GM18909 (cell line): ENCODE measurements around the gene MAPKBP1.

Experiments used
- ATAC-seq: cut with Tn5 transposase; IDR thresholded peaks from one replicate; pipeline ENCODE4 v1.9.1; 2021; ENCODE audit warnings: mild to moderate bottlenecking; ENCODE audit not compliant: unreplicated experiment, poor library complexity

The MAPKBP1 gene

GRCh38 chr15:41861736-41862356 is 87.6 kb downstream of the MAPKBP1 start:
- no peak for ATAC-seq

DNA sequence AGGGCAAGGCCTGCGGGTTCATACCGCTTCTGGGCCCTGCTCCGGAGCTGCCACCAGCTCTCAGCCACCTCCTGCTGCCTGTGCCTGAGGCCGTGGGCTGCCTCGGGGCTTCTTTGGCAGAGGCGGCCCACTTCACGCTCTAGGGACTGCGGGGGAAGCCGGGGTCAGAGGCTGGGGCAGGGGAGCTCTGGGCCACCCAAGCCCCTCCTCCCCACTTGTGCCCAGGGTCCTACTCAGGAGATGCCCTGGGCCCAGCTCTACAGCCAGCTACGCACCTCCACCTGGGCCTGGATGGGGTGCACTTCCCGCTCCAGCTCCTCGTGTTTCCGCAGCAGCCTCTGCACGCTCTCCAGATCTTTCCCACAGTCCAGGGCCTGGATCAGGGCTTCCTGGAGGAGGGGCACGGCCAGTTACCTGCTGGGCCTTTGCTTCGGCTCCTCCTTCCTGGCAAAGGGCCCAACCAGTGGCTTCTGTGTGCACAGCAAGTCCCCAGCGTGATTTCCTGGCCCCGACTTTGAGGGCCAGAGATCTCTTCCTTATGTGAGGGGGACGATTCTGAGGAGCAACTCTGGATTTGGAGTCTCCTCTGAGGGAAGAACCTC is 88.3 kb downstream of the MAPKBP1 start:
- ATAC-seq, result no peak

GRCh38 chr15:41865490-41866055 is 91.3 kb downstream of the MAPKBP1 start:
- ATAC-seq, result no peak

GRCh38 chr15:41866263-41866703 is 92.0 kb downstream of the MAPKBP1 start:
- no peak for ATAC-seq

DNA sequence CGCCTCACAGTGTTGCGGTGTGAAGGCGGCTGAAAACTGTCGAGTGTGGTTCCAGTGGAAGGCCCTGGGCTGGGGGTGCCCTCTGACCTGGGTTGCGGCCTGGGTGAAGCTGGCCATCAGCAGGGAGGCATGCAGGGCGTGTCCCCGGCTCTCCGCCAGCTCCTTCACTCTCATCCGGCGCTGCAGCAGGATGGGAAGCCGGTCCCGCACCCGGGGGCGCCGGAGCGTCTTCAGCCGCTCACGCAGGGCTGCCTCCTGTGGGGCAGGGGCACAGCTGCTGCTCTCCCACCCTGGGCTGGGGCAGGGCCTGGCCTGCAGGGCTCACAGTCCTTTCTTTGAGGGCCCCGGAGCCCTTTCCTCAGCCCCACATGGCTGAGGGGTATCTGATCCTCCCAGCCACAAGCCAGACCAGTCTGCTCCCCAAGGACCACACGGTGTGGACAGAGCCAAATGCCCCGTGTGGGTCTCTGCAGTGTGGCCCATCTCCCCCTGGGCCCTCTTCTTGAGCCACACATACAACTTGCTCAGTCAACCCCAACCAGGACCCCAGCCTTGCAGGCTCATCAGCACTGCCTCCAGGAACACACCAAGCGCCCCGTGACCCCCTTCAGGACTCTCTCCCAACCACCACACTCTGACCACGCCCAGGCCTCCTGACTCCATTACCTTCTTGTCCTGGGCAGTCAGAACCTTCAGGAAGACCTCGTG is 92.7 kb downstream of the MAPKBP1 start:
- ATAC-seq, result no peak

GRCh38 chr15:41868321-41868720 is 94.0 kb downstream of the MAPKBP1 start:
- no peak for ATAC-seq

GRCh38 chr15:41869770-41870688 is 95.7 kb downstream of the MAPKBP1 start:
- ATAC-seq, result no peak

DNA sequence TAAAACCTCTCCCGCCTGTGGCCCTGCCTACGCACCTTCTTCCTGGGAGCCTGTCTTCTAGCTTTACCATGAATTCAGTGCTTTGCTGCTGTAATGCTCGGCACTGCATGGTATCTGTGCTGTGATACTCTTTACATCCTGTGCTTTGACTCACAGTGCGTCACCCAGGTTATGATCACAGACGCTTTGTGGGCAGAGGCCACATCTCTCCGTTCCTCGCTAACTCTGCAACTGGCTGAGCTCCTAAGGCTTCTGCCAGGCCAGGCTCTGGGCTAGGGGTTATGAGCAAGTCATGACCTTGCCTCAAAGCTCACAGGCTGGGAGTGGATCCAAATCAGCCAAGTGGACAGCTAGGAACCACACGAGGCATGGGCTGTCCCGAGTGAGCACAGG is 96.4 kb downstream of the MAPKBP1 start:
- ATAC-seq, result no peak

DNA sequence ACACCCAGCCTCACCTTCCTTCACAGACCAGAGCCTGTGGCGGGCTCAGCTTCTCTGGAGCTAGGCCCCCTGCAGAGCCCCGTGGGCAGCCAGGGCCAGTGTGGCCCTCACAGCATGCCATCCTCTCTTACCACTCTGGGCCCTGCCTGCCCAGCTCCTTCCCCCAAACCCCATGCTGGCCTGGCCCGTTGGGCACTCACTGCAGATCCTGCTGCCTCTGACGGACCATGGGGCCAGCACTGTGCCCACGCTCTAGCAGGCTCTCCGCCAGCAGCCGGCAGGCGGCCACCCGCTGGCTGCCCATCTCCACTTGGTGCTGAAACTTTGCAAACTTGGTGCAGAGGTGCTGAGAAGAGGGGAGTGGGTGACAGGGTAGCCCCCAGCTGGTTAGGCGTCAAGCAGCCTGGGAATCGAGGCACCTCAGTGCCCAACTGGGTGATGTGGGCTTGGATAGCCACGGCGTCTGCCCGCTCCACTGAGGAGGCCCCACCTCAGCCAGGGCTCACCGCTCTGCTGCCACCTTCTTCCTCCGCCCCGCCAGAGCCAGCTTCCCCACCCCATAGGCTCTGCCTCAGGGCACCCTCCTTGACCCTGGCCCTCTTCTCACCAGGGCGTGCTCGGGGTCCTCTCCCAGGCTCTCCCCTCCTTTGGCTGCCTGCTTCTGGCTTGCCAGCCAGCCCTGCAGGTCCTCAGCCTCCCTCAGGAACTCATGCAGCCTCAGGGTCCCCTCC is 97.1 kb downstream of the MAPKBP1 start:
- ATAC-seq, result no peak

- no peak for ATAC-seq
These were observed 98.0 kb downstream of the MAPKBP1 start for GRCh38 chr15:41872166-41872747.

DNA sequence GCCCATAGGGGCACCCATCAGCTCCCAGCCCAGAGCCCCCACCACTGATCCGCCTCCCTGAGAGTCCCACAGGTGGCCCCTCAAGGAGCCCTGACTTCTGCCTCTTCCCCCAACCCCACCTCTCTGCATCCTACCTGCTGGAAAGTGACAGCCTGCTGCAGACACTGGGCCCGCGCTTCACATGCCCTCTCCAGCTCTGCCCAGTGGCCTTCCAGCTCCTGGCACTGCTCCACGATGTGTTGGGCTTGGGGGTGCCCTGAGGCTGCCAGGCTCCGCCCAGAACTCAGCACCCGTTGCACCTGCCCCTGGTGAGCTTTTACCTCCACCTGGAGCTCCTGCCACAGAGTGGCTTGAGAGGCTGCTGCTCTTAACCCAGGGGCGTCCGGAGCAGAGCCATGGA is 99.4 kb downstream of the MAPKBP1 start:
- ATAC-seq, result no peak

DNA sequence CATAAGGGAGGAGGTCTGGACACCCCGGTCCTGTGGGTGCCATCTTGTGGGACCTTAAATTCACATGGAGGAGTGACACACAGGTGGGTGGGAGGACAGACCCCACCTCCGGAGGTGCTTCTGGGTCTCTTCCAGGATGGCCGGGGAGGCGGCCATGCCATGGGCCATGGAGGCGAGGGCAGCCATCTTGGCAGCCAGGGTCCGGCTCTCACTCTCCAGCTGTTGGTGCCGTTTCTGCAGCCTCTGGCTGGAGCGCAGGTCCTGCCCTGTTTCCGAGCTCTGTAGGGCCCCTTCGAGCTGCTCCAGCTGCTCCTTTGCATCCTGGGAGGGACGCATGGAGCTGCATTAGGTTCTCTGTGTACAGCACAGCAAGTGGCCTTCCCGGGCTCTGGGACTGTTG is 100.5 kb downstream of the MAPKBP1 start:
- no peak for ATAC-seq

DNA sequence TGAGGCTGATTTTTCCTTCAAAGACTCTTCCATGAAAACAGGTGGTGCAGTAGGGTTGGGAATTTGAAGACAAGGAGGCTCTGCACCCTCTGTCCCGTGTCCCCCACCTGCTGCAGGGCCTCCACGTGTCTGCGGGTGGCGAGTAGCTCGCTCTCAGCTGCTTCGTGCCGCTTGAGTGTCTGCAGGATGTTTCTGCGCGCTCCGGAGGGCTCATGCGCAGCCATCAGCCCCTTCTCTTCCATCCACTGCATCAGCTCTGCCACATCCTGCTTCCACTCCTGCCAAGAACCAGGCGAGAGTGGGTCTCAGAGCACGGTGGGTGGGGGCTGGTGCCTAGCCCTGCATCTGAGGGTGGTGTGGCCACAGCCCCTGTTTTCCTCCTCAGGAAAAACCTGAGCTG is 101.7 kb downstream of the MAPKBP1 start:
- no peak for ATAC-seq

GRCh38 chr15:41876689-41877088 is 102.4 kb downstream of the MAPKBP1 start:
- ATAC-seq, result no peak
